H1 (cell line): ENCODE data around the gene COL26A1. TPM values are rescaled to one million over a fixed set of nuclear protein-coding genes. Genes with fewer than 3 reads are reported as not detected.

Experiments
- CTCF ChIA-PET: fragments of 300-600 bp; sonication (Branson Sonifier 250); formaldehyde crosslinking; loops from one replicate; lab custom pipeline; 2021; ENCODE audit not compliant: partially characterized antibody; lab: Charles Lee
- POLR2A ChIA-PET: fragments of 300-600 bp; sonication (Branson Sonifier 250); formaldehyde crosslinking; loops from one replicate; lab custom pipeline; 2021; ENCODE audit warnings: inconsistent platforms; ENCODE audit not compliant: partially characterized antibody; lab: Charles Lee
- DNase-seq, 2 experiments: peaks; one replicate each; pipeline versions ENCODE4 v3.0.0 to v3.0.0-alpha.2; 2010 to 2022; ENCODE audit warnings: low spot score in 2 of 2, low read depth in 1 of 2, mixed read lengths in 1 of 2
- FAIRE-seq: peaks from 2 replicates; lab custom pipeline; 2011; peaks lifted over from hg19 to GRCh38; lab: Jason Lieb, UNC
- H2AFZ ChIP-seq: 2 replicates; pipeline ENCODE4 v1.8.1; 2012; ENCODE audit warnings: low read length, inconsistent platforms
- H2AK5ac ChIP-seq: 2 replicates; pipeline ENCODE4 v1.6.1; 2013; ENCODE audit warnings: low read depth, low read length
- H2BK120ac ChIP-seq: replicated peaks from 2 replicates; pipeline ENCODE3; 2013; ENCODE audit warnings: low read depth, low read length, inconsistent platforms
- H2BK12ac ChIP-seq: 2 replicates; pipeline ENCODE4 v1.6.1; 2013; ENCODE audit warnings: low read depth, low read length
- H2BK15ac ChIP-seq: 2 replicates; pipeline ENCODE4 v1.6.1; 2013; ENCODE audit warnings: low read length
- H2BK20ac ChIP-seq: 2 replicates; pipeline ENCODE4 v1.6.1; 2013; ENCODE audit warnings: low read length
- H2BK5ac ChIP-seq: 2 replicates; pipeline ENCODE4 v1.6.1; 2013; ENCODE audit warnings: low read depth, low read length
- H3K14ac ChIP-seq: 2 replicates; pipeline ENCODE4 v1.6.1; 2013; ENCODE audit warnings: inconsistent platforms; ENCODE audit not compliant: insufficient read length
- H3K18ac ChIP-seq: 2 replicates; pipeline ENCODE4 v1.6.1; 2013; ENCODE audit warnings: low read length; ENCODE audit errors: extremely low read depth
- H3K23ac ChIP-seq: 2 replicates; pipeline ENCODE4 v1.6.1; 2013; ENCODE audit warnings: inconsistent platforms; ENCODE audit not compliant: insufficient read length
- H3K23me2 ChIP-seq: 2 replicates; pipeline ENCODE4 v1.6.1; 2013; ENCODE audit warnings: low read depth, low read length
- H3K27ac ChIP-seq: 2 replicates; pipeline ENCODE4 v1.6.1; 2011; ENCODE audit warnings: low read depth, low read length, inconsistent platforms
- H3K27me3 ChIP-seq, 4 experiments: replicated peaks in 1 of 4; 1 replicate in 1 of 4; 2 replicates in 3 of 4; pipeline versions ENCODE4 v1.6.1 to v1.8.1; 2011 to 2013; ENCODE audit warnings: low read length in 3 of 4, mild to moderate bottlenecking in 3 of 4, inconsistent platforms in 2 of 4, mixed read lengths in 2 of 4, moderate library complexity in 1 of 4; ENCODE audit not compliant: control insufficient read depth in 3 of 4, insufficient read depth in 3 of 4; ENCODE audit errors: extremely low read depth in 1 of 4
- H3K36me3 ChIP-seq, 4 experiments: 2 replicates each; pipeline versions ENCODE4 v1.6.1 to v1.8.1; 2011 to 2013; ENCODE audit warnings: mild to moderate bottlenecking in 4 of 4, low read length in 3 of 4, moderate library complexity in 2 of 4, control low read depth in 1 of 4, inconsistent platforms in 1 of 4; ENCODE audit not compliant: insufficient read depth in 4 of 4, control insufficient read depth in 2 of 4
- H3K4ac ChIP-seq: replicated peaks from 2 replicates; pipeline ENCODE3; 2013; ENCODE audit warnings: low read length, low read depth, mixed read lengths, inconsistent platforms; ENCODE audit not compliant: insufficient read length
- H3K4me1 ChIP-seq, 4 experiments: replicated peaks in 1 of 4; 1 replicate in 1 of 4; 2 replicates in 3 of 4; pipeline versions ENCODE4 v1.6.1 to v1.8.1; 2011 to 2013; ENCODE audit warnings: low read length in 3 of 4, inconsistent platforms in 2 of 4, mixed read lengths in 1 of 4; ENCODE audit not compliant: insufficient read depth in 4 of 4, control insufficient read depth in 3 of 4
- H3K4me2 ChIP-seq, 2 experiments: 2 replicates each; pipeline versions ENCODE4 v1.6.1 to v1.8.1; 2011 to 2013; ENCODE audit warnings: low read depth in 2 of 2, low read length in 2 of 2, control low read depth in 1 of 2, inconsistent platforms in 1 of 2, mild to moderate bottlenecking in 1 of 2; ENCODE audit not compliant: insufficient read depth in 1 of 2
- H3K4me3 ChIP-seq, 4 experiments: fragments of 200-600, 300-600 bp in 1 of 4; sonication (generic), shearing (Covaris generic), sonication (Bioruptor Twin) in 1 of 4; 2 replicates each; pipeline versions ENCODE4 v1.5.1 to v1.8.1; 2011 to 2016; ENCODE audit warnings: low read length in 4 of 4, low read depth in 3 of 4, control low read depth in 2 of 4, inconsistent platforms in 2 of 4, mild to moderate bottlenecking in 2 of 4, mixed read lengths in 1 of 4, moderate library complexity in 1 of 4; ENCODE audit not compliant: insufficient read depth in 2 of 4; ENCODE audit errors: extremely low read depth in 1 of 4
- H3K56ac ChIP-seq: replicated peaks from 2 replicates; pipeline ENCODE3; 2013; ENCODE audit warnings: low read depth, mild to moderate bottlenecking, mixed read lengths, low read length, inconsistent platforms; ENCODE audit not compliant: insufficient read length
- H3K79me1 ChIP-seq: 2 replicates; pipeline ENCODE4 v1.6.1; 2013; ENCODE audit warnings: low read depth, low read length, control low read depth
- H3K79me2 ChIP-seq, 2 experiments: 2 replicates each; pipeline versions ENCODE4 v1.6.1 to v1.8.1; 2012 to 2013; ENCODE audit warnings: low read length in 2 of 2, mild to moderate bottlenecking in 2 of 2, inconsistent platforms in 1 of 2; ENCODE audit not compliant: insufficient read depth in 2 of 2, control insufficient read depth in 1 of 2
- H3K9ac ChIP-seq, 4 experiments: replicated peaks in 1 of 4; 1 replicate in 1 of 4; 2 replicates in 3 of 4; pipeline versions ENCODE4 v1.6.1 to v1.8.1; 2011 to 2013; ENCODE audit warnings: low read depth in 3 of 4, low read length in 3 of 4, control low read depth in 2 of 4, mild to moderate bottlenecking in 2 of 4, moderate library complexity in 2 of 4, inconsistent platforms in 1 of 4; ENCODE audit errors: extremely low read depth in 1 of 4
- H3K9me3 ChIP-seq, 2 experiments: 2 replicates each; pipeline versions ENCODE4 v1.6.1 to v1.8.1; 2012 to 2013; ENCODE audit warnings: mild to moderate bottlenecking in 2 of 2, moderate library complexity in 2 of 2, control low read depth in 1 of 2, inconsistent platforms in 1 of 2, low read depth in 1 of 2, low read length in 1 of 2, mixed read lengths in 1 of 2; ENCODE audit not compliant: insufficient read depth in 2 of 2
- H4K20me1 ChIP-seq, 2 experiments: replicated peaks in 1 of 2; 2 replicates each; pipeline versions ENCODE3 to v1.8.1; 2011 to 2013; ENCODE audit warnings: inconsistent platforms in 2 of 2, low read length in 2 of 2, mild to moderate bottlenecking in 1 of 2; ENCODE audit not compliant: insufficient read depth in 2 of 2, control insufficient read depth in 1 of 2
- H4K5ac ChIP-seq: 2 replicates; pipeline ENCODE4 v1.6.1; 2013; ENCODE audit warnings: low read length, low read depth, mixed read lengths, inconsistent platforms; ENCODE audit not compliant: insufficient read length
- H4K8ac ChIP-seq: 2 replicates; pipeline ENCODE4 v1.8.0; 2013; ENCODE audit warnings: mild to moderate bottlenecking, moderate library complexity, low read length, inconsistent platforms; ENCODE audit not compliant: insufficient read depth; ENCODE audit errors: extremely low read depth
- H4K91ac ChIP-seq: replicated peaks from 2 replicates; pipeline ENCODE3; 2013; ENCODE audit warnings: low read length, mixed read lengths, inconsistent platforms; ENCODE audit not compliant: insufficient read length
- CTBP2 ChIP-seq: IDR thresholded peaks from 2 replicates; pipeline ENCODE4 v1.7.0; 2011; ENCODE audit warnings: borderline replicate concordance, mild to moderate bottlenecking, moderate library complexity, mixed read lengths, low read length; ENCODE audit not compliant: insufficient read depth, insufficient read length
- EGR1 ChIP-seq: IDR thresholded peaks from 2 replicates; pipeline ENCODE4 v1.6.1; 2011; ENCODE audit warnings: low read depth, low read length, borderline replicate concordance
- RAD21 ChIP-seq, 2 experiments: IDR thresholded peaks in 1 of 2; conservative IDR thresholded peaks in 1 of 2; 2 replicates each; pipeline ENCODE4 v1.6.1; 2011; ENCODE audit warnings: low read depth in 2 of 2, low read length in 2 of 2, improper control_type of control experiment in 1 of 2, inconsistent platforms in 1 of 2, mild to moderate bottlenecking in 1 of 2, moderate library complexity in 1 of 2
- RXRA ChIP-seq: IDR thresholded peaks from 2 replicates; pipeline ENCODE4 v1.6.1; 2011; ENCODE audit warnings: low read depth, mild to moderate bottlenecking, low read length, moderate library complexity; ENCODE audit not compliant: insufficient read depth
- SIN3A ChIP-seq, 2 experiments: IDR thresholded peaks in 1 of 2; conservative IDR thresholded peaks in 1 of 2; 2 replicates each; pipeline ENCODE4 v1.6.1; 2011 to 2012; ENCODE audit warnings: low read length in 2 of 2, improper control_type of control experiment in 1 of 2, low read depth in 1 of 2, mild to moderate bottlenecking in 1 of 2
- SIRT6 ChIP-seq: IDR thresholded peaks from one replicate; pipeline ENCODE4 v1.7.1; 2012; ENCODE audit warnings: low read length, inconsistent platforms
- SP2 ChIP-seq: IDR thresholded peaks from 2 replicates; pipeline ENCODE4 v1.6.1; 2012; ENCODE audit warnings: mild to moderate bottlenecking, low read length, inconsistent platforms
- WGBS, 2 experiments: shearing (Covaris generic) in 1 of 2; methylation state at CpG; one replicate each; pipeline versions ENCODE4 v1.1.6 to v1.1.7; 2013 to 2015; ENCODE audit warnings: low lambda C conversion rate in 2 of 2, mixed read lengths in 2 of 2, inconsistent platforms in 1 of 2, low coverage in 1 of 2, missing lambda C conversion rate in 1 of 2; ENCODE audit not compliant: insufficient replicate concordance in 2 of 2, insufficient coverage in 1 of 2, insufficient read length in 1 of 2; ENCODE audit errors: extremely low coverage in 1 of 2, missing lambda C conversion rate in 1 of 2; 5-methylcytosine and 5-hydroxymethylcytosine counted together
- polyA plus RNA-seq, 7 experiments: library from polyadenylated mRNA; depleted of rRNA in 3 of 7; stranded (reverse) in 5 of 7; unstranded in 2 of 7; fragments of >200 nt in 5 of 7; fragments of 200-250 nt in 2 of 7; gene quantifications; 1 replicate in 5 of 7; 2 replicates in 1 of 7; 4 replicates in 1 of 7; pipeline versions ENCODE4 v1.2.1 to v1.2.3, GENCODE V29; 2011 to 2013; ENCODE audit warnings: missing spikeins in 2 of 7, mixed read lengths in 2 of 7
- total RNA-seq: library from RNA; stranded (reverse); fragmentation: NEBNext Ultra II Directional; extraction: Animal tissue kit (Norgen Biotek cat#: 25700); gene quantifications from 2 replicates; pipeline ENCODE4 v1.2.1, GENCODE V29; 2021

The COL26A1 gene
- total and polyA plus RNA-seq, 2 of the 8 experiments (the other 6 are each of a cell fraction or from before 2014, with no cell fraction given), result 51.1 to 68.8 TPM

- H3K14ac ChIP-seq, result no peak overlapping the region
- H4K20me1 ChIP-seq, result peaks cover 0 to 2% of the 10 kb centered on the region in 2 experiments
- H3K79me2 ChIP-seq, result no peaks in the 10 kb centered on the region
- no peaks in the 10 kb centered on the region for H3K4me1 ChIP-seq
- no peak for FAIRE-seq
- no peak overlapping the region for H3K23ac ChIP-seq
- no peak overlapping the region for H3K56ac ChIP-seq
- H3K18ac ChIP-seq, result no peak overlapping the region
- DNase-seq, result no peak
- no peak overlapping the region for H3K9ac ChIP-seq
- H3K4me2 ChIP-seq, result no peak overlapping the region
- POLR2A ChIA-PET, result interaction anchor here (1.2 kb wide), 1 partner anchor 19 kb away, joined by 4 read pairs; no protein-coding TSS in a partner anchor
- no peak overlapping the region for H2BK5ac ChIP-seq
- no peaks in the 10 kb centered on the region for H3K27me3 ChIP-seq
- WGBS, 2 experiments, result 82% methylated on average over 3 of the region's 3 CpGs; no CpG with 5 or more reads in 1 of the 2 experiments
- no peak overlapping the region for H3K27ac ChIP-seq
- H2AFZ ChIP-seq, result no peak overlapping the region
- no peak overlapping the region for H2BK20ac ChIP-seq
- no peaks in the 10 kb centered on the region for H3K36me3 ChIP-seq
- no peak overlapping the region for H4K8ac ChIP-seq
- CTCF ChIA-PET, result no interaction called here
- no peak overlapping the region for H2BK12ac ChIP-seq
- H4K91ac ChIP-seq, result no peak overlapping the region
- H2BK15ac ChIP-seq, result no peak overlapping the region
- TF ChIP-seq SP2 (no peak), SIN3A (conservative IDR thresholded peaks at IDR 0.05 in 1 of 2, IDR thresholded peaks at IDR 0.05 in 1 of 2; ENCODE audit: low read depth in 1 of 2, low read length in 2 of 2) (no peak), CTBP2 (no peak), RAD21 (IDR thresholded peaks at IDR 0.05 in 1 of 2, conservative IDR thresholded peaks at IDR 0.05 in 1 of 2; ENCODE audit: low read depth in 2 of 2, low read length in 2 of 2) (no peak), SIRT6 (no peak), RXRA (no peak), EGR1 (no peak)
- no peak overlapping the region for H2BK120ac ChIP-seq
- no peak overlapping the region for H3K4me3 ChIP-seq
- no peak overlapping the region for H3K4ac ChIP-seq
- H3K23me2 ChIP-seq, result peaks cover 10% of the 10 kb centered on the region; the same call in 1 of the 2 replicates
- H4K5ac ChIP-seq, result no peak overlapping the region
- H3K9me3 ChIP-seq, result no peaks in the 10 kb centered on the region
- H2AK5ac ChIP-seq, result no peak overlapping the region
- no peaks in the 10 kb centered on the region for H3K79me1 ChIP-seq
Observed at GRCh38 chr7:101555921-101556275, 193.2 kb downstream of the COL26A1 start.
